ENCODE data around the gene HHLA2. TPM values are rescaled to one million over a fixed set of nuclear protein-coding genes. Genes with fewer than 3 reads are reported as not detected.

HHLA2 gene
- total and polyA plus RNA-seq, 7 donors: 0.71 to 97.8 (median 71.7) TPM; not detected in 3

DNA sequence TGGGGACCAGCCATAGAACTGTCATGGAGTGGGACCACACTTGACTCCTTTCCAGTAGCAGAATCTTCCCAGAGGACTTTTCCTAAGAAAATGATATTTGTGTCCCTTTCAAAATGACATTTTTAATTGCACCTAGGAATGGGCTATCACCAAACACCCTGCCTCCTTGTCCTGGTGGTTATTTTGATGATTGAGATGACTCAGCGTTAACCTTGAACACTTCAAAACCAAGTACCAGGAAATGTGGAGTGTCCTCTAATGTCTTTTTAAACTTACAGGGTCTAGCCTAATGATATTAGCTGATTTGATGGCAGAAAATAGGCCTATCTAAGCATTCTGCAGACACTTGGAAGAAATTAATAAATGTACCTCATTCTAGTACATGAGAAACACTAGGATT, 90.7 kb downstream of the HHLA2 start:
- H3K4me3 ChIP-seq: no peak overlapping the region
- H3K4me1 ChIP-seq: no peaks in the 10 kb centered on the region
- TF ChIP-seq POLR2AphosphoS5 (IDR thresholded peaks at IDR 0.05) (no peak), EP300 (IDR thresholded peaks at IDR 0.05) (no peak), POLR2A (IDR thresholded peaks at IDR 0.05) (no peak)
- TF ChIP-seq, protein P1, sequence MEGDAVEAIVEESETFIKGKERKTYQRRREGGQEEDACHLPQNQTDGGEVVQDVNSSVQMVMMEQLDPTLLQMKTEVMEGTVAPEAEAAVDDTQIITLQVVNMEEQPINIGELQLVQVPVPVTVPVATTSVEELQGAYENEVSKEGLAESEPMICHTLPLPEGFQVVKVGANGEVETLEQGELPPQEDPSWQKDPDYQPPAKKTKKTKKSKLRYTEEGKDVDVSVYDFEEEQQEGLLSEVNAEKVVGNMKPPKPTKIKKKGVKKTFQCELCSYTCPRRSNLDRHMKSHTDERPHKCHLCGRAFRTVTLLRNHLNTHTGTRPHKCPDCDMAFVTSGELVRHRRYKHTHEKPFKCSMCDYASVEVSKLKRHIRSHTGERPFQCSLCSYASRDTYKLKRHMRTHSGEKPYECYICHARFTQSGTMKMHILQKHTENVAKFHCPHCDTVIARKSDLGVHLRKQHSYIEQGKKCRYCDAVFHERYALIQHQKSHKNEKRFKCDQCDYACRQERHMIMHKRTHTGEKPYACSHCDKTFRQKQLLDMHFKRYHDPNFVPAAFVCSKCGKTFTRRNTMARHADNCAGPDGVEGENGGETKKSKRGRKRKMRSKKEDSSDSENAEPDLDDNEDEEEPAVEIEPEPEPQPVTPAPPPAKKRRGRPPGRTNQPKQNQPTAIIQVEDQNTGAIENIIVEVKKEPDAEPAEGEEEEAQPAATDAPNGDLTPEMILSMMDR (IDR thresholded peaks at IDR 0.05): no peak
- no peak for DNase-seq
- no peaks in the 10 kb centered on the region for H3K27me3 ChIP-seq
- H3K27ac ChIP-seq: no peak overlapping the region
- no peaks in the 10 kb centered on the region for H3K9me3 ChIP-seq
- WGBS, 2 donors: 95 to 97% methylated on average over 1 of the region's 1 CpG
- no peaks in the 10 kb centered on the region for H3K36me3 ChIP-seq
- intact Hi-C loops (cut with DNase I): no loop called here

- Histone ChIP-seq H3K9me3 (no peaks in the 10 kb centered on the region), H3K27me3 (no peaks in the 10 kb centered on the region), H3K4me3 (no peak overlapping the region), H3K27ac (no peak overlapping the region), H3K4me1 (no peaks in the 10 kb centered on the region), H3K36me3 (no peaks in the 10 kb centered on the region)
- intact Hi-C loops (cut with DNase I): no loop called here
- no peak for TF ChIP-seq EP300 (IDR thresholded peaks at IDR 0.05)
- TF ChIP-seq POLR2A (IDR thresholded peaks at IDR 0.05): no peak
- TF ChIP-seq, protein P1 (IDR thresholded peaks at IDR 0.05): no peak
- TF ChIP-seq POLR2AphosphoS5 (IDR thresholded peaks at IDR 0.05): no peak
- WGBS, 2 donors: 72 to 75% methylated on average over 12 of the region's 12 CpGs
- no peak for DNase-seq
These were observed 92.1 kb downstream of the HHLA2 start for GRCh38 chr3:108388136-108389132.

DNA sequence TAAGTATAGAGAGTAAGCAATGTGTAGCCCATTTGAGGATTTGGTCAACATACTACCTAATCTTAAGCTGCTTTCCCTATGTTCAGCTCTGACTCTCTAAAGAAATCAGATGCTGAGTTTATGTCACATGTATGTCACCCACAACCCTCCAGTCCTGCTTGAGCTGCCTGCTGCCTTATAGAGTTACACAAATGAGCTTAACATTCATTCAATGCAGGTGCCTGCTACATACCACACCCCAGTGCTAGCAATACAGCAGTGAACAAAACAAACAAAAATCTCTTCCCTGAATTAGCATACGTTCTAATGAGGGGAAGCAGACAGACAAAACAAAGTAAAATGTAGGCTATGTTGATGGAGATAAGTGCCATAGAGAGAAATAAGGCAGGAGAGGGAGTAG, 93.0 kb downstream of the HHLA2 start:
- no peak for DNase-seq
- intact Hi-C loops (cut with DNase I): no loop called here
- WGBS, 2 donors: 13 to 54% methylated on average over 1 of the region's 1 CpG
- Histone ChIP-seq H3K36me3 (no peaks in the 10 kb centered on the region), H3K4me1 (no peaks in the 10 kb centered on the region), H3K9me3 (no peaks in the 10 kb centered on the region), H3K27ac (no peak overlapping the region), H3K4me3 (no peak overlapping the region), H3K27me3 (no peaks in the 10 kb centered on the region)
- TF ChIP-seq, protein P1 (IDR thresholded peaks at IDR 0.05): no peak
- TF ChIP-seq POLR2A (IDR thresholded peaks at IDR 0.05) (no peak), EP300 (IDR thresholded peaks at IDR 0.05) (no peak), POLR2AphosphoS5 (IDR thresholded peaks at IDR 0.05) (no peak)

- intact Hi-C loops (cut with DNase I): no loop called here
- no peak for DNase-seq
- no peaks in the 10 kb centered on the region for H3K36me3 ChIP-seq
- no peaks in the 10 kb centered on the region for H3K4me1 ChIP-seq
- H3K4me3 ChIP-seq: no peak overlapping the region
- TF ChIP-seq EP300 (IDR thresholded peaks at IDR 0.05): no peak
- TF ChIP-seq, protein P1 (IDR thresholded peaks at IDR 0.05): no peak
- no peak for TF ChIP-seq POLR2AphosphoS5 (IDR thresholded peaks at IDR 0.05)
- TF ChIP-seq POLR2A (IDR thresholded peaks at IDR 0.05): no peak
- H3K9me3 ChIP-seq: no peaks in the 10 kb centered on the region
- H3K27ac ChIP-seq: no peak overlapping the region
- WGBS, 2 donors: 34 to 69% methylated on average over 3 of the region's 3 CpGs
- H3K27me3 ChIP-seq: no peaks in the 10 kb centered on the region
These were observed 95.7 kb downstream of the HHLA2 start for GRCh38 chr3:108391917-108392593.

All from sigmoid colon (tissue), 7 donors.